ENCODE data around the gene TMOD4. TPM values are rescaled to one million over a fixed set of nuclear protein-coding genes. Genes with fewer than 3 reads are reported as not detected.
A peak's percentile ranks its signal among the peaks of the same experiment; 100 is the strongest.

The TMOD4 gene
- total and polyA plus RNA-seq, 2 of the 13 experiments (the other 11 are each of a cell fraction or from before 2014, with no cell fraction given), result 0.66 TPM; not detected in 1

GRCh38 chr1:151165738-151166504 is 9.9 kb downstream of the TMOD4 start, which contains the start of the genes LYSMD1 and SCNM1 (continued):
- TF ChIP-seq, protein P1, sequence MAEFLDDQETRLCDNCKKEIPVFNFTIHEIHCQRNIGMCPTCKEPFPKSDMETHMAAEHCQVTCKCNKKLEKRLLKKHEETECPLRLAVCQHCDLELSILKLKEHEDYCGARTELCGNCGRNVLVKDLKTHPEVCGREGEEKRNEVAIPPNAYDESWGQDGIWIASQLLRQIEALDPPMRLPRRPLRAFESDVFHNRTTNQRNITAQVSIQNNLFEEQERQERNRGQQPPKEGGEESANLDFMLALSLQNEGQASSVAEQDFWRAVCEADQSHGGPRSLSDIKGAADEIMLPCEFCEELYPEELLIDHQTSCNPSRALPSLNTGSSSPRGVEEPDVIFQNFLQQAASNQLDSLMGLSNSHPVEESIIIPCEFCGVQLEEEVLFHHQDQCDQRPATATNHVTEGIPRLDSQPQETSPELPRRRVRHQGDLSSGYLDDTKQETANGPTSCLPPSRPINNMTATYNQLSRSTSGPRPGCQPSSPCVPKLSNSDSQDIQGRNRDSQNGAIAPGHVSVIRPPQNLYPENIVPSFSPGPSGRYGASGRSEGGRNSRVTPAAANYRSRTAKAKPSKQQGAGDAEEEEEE (CRISPR knock-in tag; IDR thresholded peaks at IDR 0.05; ENCODE audit: borderline replicate concordance), result peak; percentile 88; the same call in 1 of the 2 replicates
- peak; percentile 84; the same call in 1 of the 2 replicates for TF ChIP-seq KLF12 (CRISPR knock-in tag; IDR thresholded peaks at IDR 0.05; ENCODE audit: borderline replicate concordance)
- TF ChIP-seq YEATS2 (CRISPR knock-in tag; IDR thresholded peaks at IDR 0.05; ENCODE audit: borderline replicate concordance), result peak; percentile 99
- no peak for TF ChIP-seq SMAD9 (CRISPR knock-in tag; IDR thresholded peaks at IDR 0.05)
- TF ChIP-seq ZNF281 (CRISPR knock-in tag; IDR thresholded peaks at IDR 0.05; ENCODE audit: borderline replicate concordance), result no peak
- TF ChIP-seq SKI (IDR thresholded peaks at IDR 0.05; ENCODE audit: partially characterized antibody), result no peak
- TF ChIP-seq MAZ (IDR thresholded peaks at IDR 0.05; ENCODE audit: borderline replicate concordance, low read depth, low read length), result no peak
- TF ChIP-seq MAZ (CRISPR knock-in tag; IDR thresholded peaks at IDR 0.05; ENCODE audit: low read depth), result peak; percentile 68
- TF ChIP-seq ZNF629 (CRISPR knock-in tag; conservative IDR thresholded peaks at IDR 0.05), result peak; percentile 34; the same call in 1 of the 2 replicates
- TF ChIP-seq ZFP36 (IDR thresholded peaks at IDR 0.05; ENCODE audit: borderline replicate concordance, low read depth, low read length, partially characterized antibody), result no peak
- TF ChIP-seq SRY (CRISPR knock-in tag; IDR thresholded peaks at IDR 0.05), result peak; percentile 87; the same call in 1 of the 2 replicates
- no peak for TF ChIP-seq HNF4A (CRISPR knock-in tag; IDR thresholded peaks at IDR 0.05)
- TF ChIP-seq TP53 (CRISPR knock-in tag; conservative IDR thresholded peaks at IDR 0.05), result peak; percentile 71; the same call in 1 of the 2 replicates
- 0 out of 2 replicates have a peak, but pooled peaks have one; percentile 73 for TF ChIP-seq ZNF367 (CRISPR knock-in tag; IDR thresholded peaks at IDR 0.05; ENCODE audit: borderline replicate concordance)
- TF ChIP-seq ASH2L (IDR thresholded peaks at IDR 0.05; ENCODE audit: insufficient read length, low read depth, low read length), result peak; percentile 93
- no peak for TF ChIP-seq FOXO1 (CRISPR knock-in tag; IDR thresholded peaks at IDR 0.05)
- peak; percentile 87 for TF ChIP-seq TFDP2 (CRISPR knock-in tag; IDR thresholded peaks at IDR 0.05)
- TF ChIP-seq GABPB1 (CRISPR knock-in tag; IDR thresholded peaks at IDR 0.05), result peak; percentile 98
- TF ChIP-seq SNAPC2 (CRISPR knock-in tag; IDR thresholded peaks at IDR 0.05), result peak; percentile 81; the same call in 1 of the 2 replicates
- TF ChIP-seq TGIF2 (CRISPR knock-in tag; IDR thresholded peaks at IDR 0.05), result peak; percentile 57; the same call in 1 of the 2 replicates
- no peak for TF ChIP-seq ZEB1 (IDR thresholded peaks at IDR 0.05; ENCODE audit: insufficient replicate concordance, low read depth)
- TF ChIP-seq ZFP41 (CRISPR knock-in tag; IDR thresholded peaks at IDR 0.05; ENCODE audit: borderline replicate concordance), result 0 out of 2 replicates have a peak, but pooled peaks have one; percentile 2
- TF ChIP-seq ZMYM2 (CRISPR knock-in tag; IDR thresholded peaks at IDR 0.05), result no peak
- TF ChIP-seq SPEN (CRISPR knock-in tag; IDR thresholded peaks at IDR 0.05; ENCODE audit: low read depth), result peak; percentile 99
- no peak for TF ChIP-seq MTF1 (CRISPR knock-in tag; IDR thresholded peaks at IDR 0.05)

All from HepG2 (cell line).